NCI-H226 (cell line): ENCODE measurements around the gene DOHH.

Source experiments
- DNase-seq: peaks from one replicate; pipeline ENCODE4 v3.0.0-alpha.2; 2015

The DOHH gene

GRCh38 chr19:3500429-3501101, at the start of gene DOHH:
Gene DOHH, minus strand, starts transcription at chr19:3500674. Its CDS starts 3,860 bp downstream, at chr19:3496814.
- peak; percentile 92 for DNase-seq

- no peak for DNase-seq
These were observed 49.3 kb upstream of the DOHH start for GRCh38 chr19:3549816-3550215.

- DNase-seq: no peak
These were observed 48.1 kb upstream of the DOHH start for GRCh38 chr19:3548606-3549005.

- no peak for DNase-seq
These were observed 47.4 kb upstream of the DOHH start for GRCh38 chr19:3547767-3548282.

GRCh38 chr19:3547301-3547731, 46.8 kb upstream of the DOHH start:
- no peak for DNase-seq

GRCh38 chr19:3546119-3546518, 45.6 kb upstream of the DOHH start:
- no peak for DNase-seq

- DNase-seq: no peak
These were observed 45.2 kb upstream of the DOHH start for GRCh38 chr19:3545669-3546034.

GRCh38 chr19:3544742-3545668, 44.5 kb upstream of the DOHH start:
- peak; percentile 73 for DNase-seq

GRCh38 chr19:3544058-3544376, 43.5 kb upstream of the DOHH start:
- no peak for DNase-seq

GRCh38 chr19:3543150-3544057, 42.9 kb upstream of the DOHH start:
- DNase-seq: no peak

GRCh38 chr19:3539756-3540118, 39.3 kb upstream of the DOHH start:
- no peak for DNase-seq

- no peak for DNase-seq
These were observed 38.7 kb upstream of the DOHH start, which contains the start of gene TEKTIP1 for GRCh38 chr19:3538965-3539755. Gene TEKTIP1, plus strand, starts transcription at chr19:3539174. Its CDS starts 4 bp downstream, at chr19:3539178.

GRCh38 chr19:3538258-3538929, 37.9 kb upstream of the DOHH start:
- no peak for DNase-seq

- DNase-seq: no peak
These were observed 37.2 kb upstream of the DOHH start for GRCh38 chr19:3537438-3538240.

GRCh38 chr19:3537101-3537437, 36.6 kb upstream of the DOHH start:
- no peak for DNase-seq

- no peak for DNase-seq
These were observed 36.1 kb upstream of the DOHH start for GRCh38 chr19:3536429-3537100.

GRCh38 chr19:3535981-3536380, 35.5 kb upstream of the DOHH start:
- DNase-seq: no peak

GRCh38 chr19:3535563-3535965, 35.1 kb upstream of the DOHH start:
- DNase-seq: no peak

GRCh38 chr19:3535235-3535535, 34.7 kb upstream of the DOHH start:
- no peak for DNase-seq
